Measurements from ENCODE around the gene EFCAB9.

GRCh38 chr5:172251419-172251818 lies 57.4 kb downstream of the EFCAB9 start:
- TF ChIP-seq, protein P1, sequence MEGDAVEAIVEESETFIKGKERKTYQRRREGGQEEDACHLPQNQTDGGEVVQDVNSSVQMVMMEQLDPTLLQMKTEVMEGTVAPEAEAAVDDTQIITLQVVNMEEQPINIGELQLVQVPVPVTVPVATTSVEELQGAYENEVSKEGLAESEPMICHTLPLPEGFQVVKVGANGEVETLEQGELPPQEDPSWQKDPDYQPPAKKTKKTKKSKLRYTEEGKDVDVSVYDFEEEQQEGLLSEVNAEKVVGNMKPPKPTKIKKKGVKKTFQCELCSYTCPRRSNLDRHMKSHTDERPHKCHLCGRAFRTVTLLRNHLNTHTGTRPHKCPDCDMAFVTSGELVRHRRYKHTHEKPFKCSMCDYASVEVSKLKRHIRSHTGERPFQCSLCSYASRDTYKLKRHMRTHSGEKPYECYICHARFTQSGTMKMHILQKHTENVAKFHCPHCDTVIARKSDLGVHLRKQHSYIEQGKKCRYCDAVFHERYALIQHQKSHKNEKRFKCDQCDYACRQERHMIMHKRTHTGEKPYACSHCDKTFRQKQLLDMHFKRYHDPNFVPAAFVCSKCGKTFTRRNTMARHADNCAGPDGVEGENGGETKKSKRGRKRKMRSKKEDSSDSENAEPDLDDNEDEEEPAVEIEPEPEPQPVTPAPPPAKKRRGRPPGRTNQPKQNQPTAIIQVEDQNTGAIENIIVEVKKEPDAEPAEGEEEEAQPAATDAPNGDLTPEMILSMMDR (IDR thresholded peaks at IDR 0.05): no peak
- no peak for TF ChIP-seq POLR2A (IDR thresholded peaks at IDR 0.05)
- TF ChIP-seq POLR2AphosphoS5 (IDR thresholded peaks at IDR 0.05): no peak
